Peyer's patch (tissue), 4 donors: Measurements from ENCODE around the gene EFNA1. TPM values are rescaled to one million over a fixed set of nuclear protein-coding genes. Genes with fewer than 3 reads are reported as not detected.
"Not testable (repeated sequence)": the region's sequence is repeated elsewhere in the genome, so short reads cannot be mapped to it uniquely, and the experiment has no call there.

Source experiments
- DNase-seq, 3 donors: peaks; one replicate each; pipeline ENCODE4 v3.0.0-alpha.2; 2017 to 2019
- H3K27ac ChIP-seq, 4 donors: fragments of 200-600 bp; sonication (generic); one replicate each; pipeline ENCODE4 v1.5.1; 2016 to 2019
- H3K27me3 ChIP-seq, 2 donors: fragments of 200-600 bp; sonication (generic); one replicate each; pipeline ENCODE4 v1.5.1; 2019
- H3K36me3 ChIP-seq, 3 donors: fragments of 200-600 bp; sonication (generic); one replicate each; pipeline ENCODE4 v1.5.1; 2016 to 2019
- H3K4me1 ChIP-seq, 4 donors: fragments of 200-600 bp; sonication (generic); one replicate each; pipeline ENCODE4 v1.5.1; 2016 to 2019
- H3K4me3 ChIP-seq, 4 donors: fragments of 200-600 bp; sonication (generic); 1 replicate in 3 of 4; 2 replicates in 1 of 4; pipeline ENCODE4 v1.5.1; 2016 to 2019; ENCODE audit warnings: mild to moderate bottlenecking in 1 of 4
- H3K9me3 ChIP-seq, 4 donors: fragments of 200-600 bp; sonication (generic); one replicate each; pipeline ENCODE4 v1.5.1; 2016 to 2019; ENCODE audit warnings: mild to moderate bottlenecking in 1 of 4
- POLR2A ChIP-seq, 2 donors: fragments of 450-650 bp; IDR thresholded peaks; one replicate each; pipeline ENCODE4 v1.5.1; 2017; ENCODE audit warnings: antibody characterized with exemption in 2 of 2, mild to moderate bottlenecking in 2 of 2, moderate library complexity in 2 of 2
- total RNA-seq, 4 donors: library from RNA; depleted of rRNA; stranded (reverse); fragments of >200 nt; gene quantifications; one replicate each; pipeline ENCODE4 v1.1.0, GENCODE V29; 2016
- TF ChIP-seq, protein P1 (sequence below), 6 experiments: fragments of 450-650 bp in 4 of 6; fragments of 200-600 bp in 2 of 6; sonication (generic) in 1 of 6; IDR thresholded peaks; one replicate each; pipeline ENCODE4 v1.5.1; 2017 to 2019; ENCODE audit warnings: antibody characterized with exemption in 6 of 6, mild to moderate bottlenecking in 3 of 6, moderate library complexity in 1 of 6

EFNA1 gene
- total RNA-seq, 4 donors from 2014 or later: 13.2 to 166 (median 145) TPM

GRCh38 chr1:155113450-155113980 is 14.2 kb upstream of the EFNA1 start:
- Histone ChIP-seq H3K36me3 (no peaks in the 10 kb centered on the region), H3K4me3 (no peak overlapping the region), H3K27me3 (no peaks in the 10 kb centered on the region), H3K27ac (no peak overlapping the region), H3K4me1 (no peaks in the 10 kb centered on the region), H3K9me3 (no peaks in the 10 kb centered on the region)
- TF ChIP-seq, protein P1, sequence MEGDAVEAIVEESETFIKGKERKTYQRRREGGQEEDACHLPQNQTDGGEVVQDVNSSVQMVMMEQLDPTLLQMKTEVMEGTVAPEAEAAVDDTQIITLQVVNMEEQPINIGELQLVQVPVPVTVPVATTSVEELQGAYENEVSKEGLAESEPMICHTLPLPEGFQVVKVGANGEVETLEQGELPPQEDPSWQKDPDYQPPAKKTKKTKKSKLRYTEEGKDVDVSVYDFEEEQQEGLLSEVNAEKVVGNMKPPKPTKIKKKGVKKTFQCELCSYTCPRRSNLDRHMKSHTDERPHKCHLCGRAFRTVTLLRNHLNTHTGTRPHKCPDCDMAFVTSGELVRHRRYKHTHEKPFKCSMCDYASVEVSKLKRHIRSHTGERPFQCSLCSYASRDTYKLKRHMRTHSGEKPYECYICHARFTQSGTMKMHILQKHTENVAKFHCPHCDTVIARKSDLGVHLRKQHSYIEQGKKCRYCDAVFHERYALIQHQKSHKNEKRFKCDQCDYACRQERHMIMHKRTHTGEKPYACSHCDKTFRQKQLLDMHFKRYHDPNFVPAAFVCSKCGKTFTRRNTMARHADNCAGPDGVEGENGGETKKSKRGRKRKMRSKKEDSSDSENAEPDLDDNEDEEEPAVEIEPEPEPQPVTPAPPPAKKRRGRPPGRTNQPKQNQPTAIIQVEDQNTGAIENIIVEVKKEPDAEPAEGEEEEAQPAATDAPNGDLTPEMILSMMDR (IDR thresholded peaks at IDR 0.05): no peak
- no peak for TF ChIP-seq POLR2A (IDR thresholded peaks at IDR 0.05)
- DNase-seq: no peak

DNA sequence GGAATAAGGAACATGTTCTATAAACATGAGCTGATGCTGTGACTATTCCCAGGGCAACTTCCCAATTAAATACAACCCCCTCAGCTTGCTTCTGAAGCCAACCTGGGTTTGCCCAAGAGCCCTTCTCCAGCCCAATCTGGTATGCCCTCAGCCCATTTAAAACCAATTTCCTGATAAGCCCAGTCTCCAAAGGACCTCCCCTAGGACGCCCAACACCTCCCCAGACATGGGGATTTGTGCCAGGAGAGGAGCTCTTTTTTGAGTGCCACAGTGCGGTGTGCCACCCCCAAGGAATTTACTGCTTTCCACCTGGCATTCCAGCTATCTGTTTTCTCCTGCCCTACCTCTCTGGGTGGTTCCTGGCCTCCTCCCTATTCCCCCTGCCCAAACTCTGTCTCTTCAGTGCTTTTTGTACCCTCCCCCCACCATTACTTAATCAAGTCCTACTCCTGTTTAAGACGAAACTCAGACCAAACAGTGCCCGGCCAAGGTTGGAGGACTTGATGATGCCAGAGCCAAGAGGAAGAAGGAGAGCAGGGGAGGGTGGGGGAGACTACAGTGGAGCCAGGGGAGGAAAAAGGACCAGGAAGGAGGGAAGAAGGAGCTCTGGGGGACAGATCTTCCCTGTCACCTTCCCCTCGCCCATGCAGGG is 11.4 kb upstream of the EFNA1 start:
- H3K9me3 ChIP-seq: no peaks in the 10 kb centered on the region
- no peaks in the 10 kb centered on the region for H3K36me3 ChIP-seq
- no peaks in the 10 kb centered on the region for H3K27me3 ChIP-seq
- H3K27ac ChIP-seq: no peak overlapping the region
- DNase-seq: no peak
- H3K4me3 ChIP-seq: no peak overlapping the region
- no peaks in the 10 kb centered on the region for H3K4me1 ChIP-seq
- TF ChIP-seq, protein P1 (IDR thresholded peaks at IDR 0.05): no peak
- TF ChIP-seq POLR2A (IDR thresholded peaks at IDR 0.05): no peak

GRCh38 chr1:155117610-155118009 is 10.1 kb upstream of the EFNA1 start:
- Histone ChIP-seq H3K27me3 (no peaks in the 10 kb centered on the region), H3K36me3 (no peaks in the 10 kb centered on the region), H3K4me3 (no peak overlapping the region), H3K9me3 (no peaks in the 10 kb centered on the region), H3K4me1 (no peaks in the 10 kb centered on the region), H3K27ac (no peak overlapping the region)
- peak in 1 of 3 donors; percentile 53 for DNase-seq
- TF ChIP-seq POLR2A (IDR thresholded peaks at IDR 0.05): no peak
- TF ChIP-seq, protein P1 (IDR thresholded peaks at IDR 0.05): no peak

DNA sequence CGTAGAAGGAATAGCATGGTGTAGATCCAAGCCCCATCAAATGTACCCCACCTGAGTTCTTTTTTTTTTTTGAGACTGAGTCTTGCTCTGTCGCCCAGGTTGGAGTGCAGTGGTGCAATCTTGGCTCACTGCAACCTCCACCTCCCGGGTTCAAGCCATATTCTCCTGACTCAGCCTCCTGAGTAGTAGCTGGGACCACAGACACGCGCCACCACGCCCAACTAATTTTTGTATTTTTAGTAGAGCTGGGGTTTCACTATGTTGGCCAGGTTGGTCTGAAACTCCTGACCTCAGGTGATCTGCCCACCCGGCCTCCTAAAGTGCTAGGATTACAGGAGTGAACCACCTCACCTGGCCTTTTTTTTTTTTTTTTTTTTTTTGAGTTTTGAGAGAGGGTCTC is 9.6 kb upstream of the EFNA1 start:
- H3K4me3 ChIP-seq, H3K27me3 ChIP-seq, H3K36me3 ChIP-seq, H3K4me1 ChIP-seq, H3K27ac ChIP-seq, DNase-seq, H3K9me3 ChIP-seq: not testable (repeated sequence)

DNA sequence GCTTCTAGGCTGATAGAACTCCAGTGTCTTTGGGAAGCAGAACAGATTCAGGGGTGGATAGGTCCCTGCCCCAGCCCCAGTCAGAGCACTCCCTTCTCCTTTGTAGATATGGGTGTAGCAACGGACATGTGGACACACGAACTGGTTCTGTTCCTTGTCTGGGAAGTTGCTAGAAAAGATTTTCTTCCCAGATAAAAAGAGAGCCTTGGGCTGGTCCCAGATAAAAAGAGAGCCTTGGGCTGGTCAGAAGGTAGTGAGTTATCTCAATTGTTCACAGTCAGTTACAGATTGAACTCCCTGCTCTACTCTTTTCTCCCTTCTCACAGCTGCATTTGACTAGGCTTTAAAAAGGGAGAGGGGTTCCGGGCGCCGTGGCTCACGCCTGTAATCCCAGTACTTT is 7.4 kb upstream of the EFNA1 start:
- no peak for DNase-seq
- Histone ChIP-seq H3K4me1 (peaks cover 0 to 13% (median 2%) of the 10 kb centered on the region in 4 donors), H3K36me3 (no peaks in the 10 kb centered on the region), H3K9me3 (no peaks in the 10 kb centered on the region), H3K4me3 (no peak overlapping the region), H3K27me3 (no peaks in the 10 kb centered on the region), H3K27ac (no peak overlapping the region)
- TF ChIP-seq, protein P1 (IDR thresholded peaks at IDR 0.05): no peak
- no peak for TF ChIP-seq POLR2A (IDR thresholded peaks at IDR 0.05)

DNA sequence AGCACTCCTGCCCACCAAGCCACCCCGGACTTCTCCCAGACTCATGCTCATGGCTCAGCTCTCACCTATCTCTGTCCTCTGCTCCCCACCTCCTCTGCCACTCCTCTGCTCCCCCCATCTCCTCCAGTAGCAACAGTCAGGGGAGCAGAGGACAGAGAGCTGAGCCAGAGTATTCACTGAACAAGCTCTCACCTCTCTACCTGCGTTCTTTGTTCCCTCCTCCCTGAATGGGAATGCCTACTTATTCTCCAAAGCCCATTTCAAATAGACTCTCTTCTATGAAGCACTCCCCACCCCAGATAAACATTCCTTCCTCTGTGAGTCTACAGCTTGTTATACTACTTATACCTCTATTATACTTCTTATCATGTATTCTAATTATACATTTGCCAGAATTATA is 6.4 kb upstream of the EFNA1 start:
- H3K9me3 ChIP-seq: no peaks in the 10 kb centered on the region
- TF ChIP-seq, protein P1 (IDR thresholded peaks at IDR 0.05): no peak
- TF ChIP-seq POLR2A (IDR thresholded peaks at IDR 0.05): no peak
- no peaks in the 10 kb centered on the region for H3K36me3 ChIP-seq
- peaks cover 0 to 16% (median 6%) of the 10 kb centered on the region in 4 donors for H3K4me1 ChIP-seq
- no peak overlapping the region for H3K27ac ChIP-seq
- no peak for DNase-seq
- no peak overlapping the region for H3K4me3 ChIP-seq
- no peaks in the 10 kb centered on the region for H3K27me3 ChIP-seq
